HG03558 (cell line): ENCODE results near the gene ST13.
"Not testable (repeated sequence)": the region's sequence is repeated elsewhere in the genome, so short reads cannot be mapped to it uniquely, and the experiment has no call there.

ENCODE experiments used
- ATAC-seq: cut with Tn5 transposase; IDR thresholded peaks from one replicate; pipeline ENCODE4 v1.9.1; 2021; ENCODE audit warnings: moderate number of reproducible peaks; ENCODE audit not compliant: unreplicated experiment; ENCODE audit errors: extremely low read depth

Gene ST13

DNA sequence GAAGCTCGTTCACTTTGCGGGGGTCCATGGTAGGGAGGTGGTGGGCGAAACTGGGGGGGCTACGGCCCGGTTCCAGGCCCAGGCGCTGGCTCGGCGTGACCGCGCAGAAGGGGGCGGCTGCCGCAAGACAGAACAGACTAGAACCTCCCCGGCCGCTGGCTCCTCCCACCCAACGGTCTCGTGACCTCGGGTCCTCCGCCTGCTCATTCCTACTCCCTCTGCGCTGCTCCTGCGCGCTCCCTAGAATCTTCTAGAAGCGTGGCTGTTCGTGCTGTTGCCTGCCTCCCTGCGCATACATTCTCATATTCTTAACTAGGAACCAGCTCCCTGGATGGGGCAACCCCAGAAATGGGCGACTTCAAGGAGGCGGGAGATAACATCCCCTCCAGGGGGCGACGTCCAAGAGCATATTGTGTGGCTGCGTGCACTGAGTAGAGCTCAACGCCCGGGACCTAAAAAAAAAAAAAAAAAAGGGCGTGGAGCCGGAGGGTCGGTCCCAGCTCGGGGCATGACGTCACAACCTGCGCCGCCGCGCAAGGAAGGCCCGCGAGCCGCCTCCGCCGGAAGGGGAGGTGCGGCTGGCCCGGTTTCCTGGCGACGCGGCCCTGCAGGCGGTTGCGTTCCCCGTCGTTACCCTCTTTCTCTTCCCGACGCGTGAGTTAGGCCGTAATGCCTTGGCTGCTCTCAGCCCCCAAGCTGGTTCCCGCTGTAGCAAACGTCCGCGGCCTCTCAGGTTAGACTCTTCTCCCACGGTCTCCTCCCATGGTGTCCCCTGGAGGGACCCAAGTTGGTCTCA is at the start of gene ST13, which contains the start of gene XPNPEP3:
ST13 (minus strand) TSS at position 127 of the 796 bp plus-strand sequence; CDS start at position 28, 99 bp downstream.
XPNPEP3 (plus strand) TSS at position 636 of the 796 bp plus-strand sequence; CDS start at position 670, 34 bp downstream.
- ATAC-seq: peak; percentile 61

DNA sequence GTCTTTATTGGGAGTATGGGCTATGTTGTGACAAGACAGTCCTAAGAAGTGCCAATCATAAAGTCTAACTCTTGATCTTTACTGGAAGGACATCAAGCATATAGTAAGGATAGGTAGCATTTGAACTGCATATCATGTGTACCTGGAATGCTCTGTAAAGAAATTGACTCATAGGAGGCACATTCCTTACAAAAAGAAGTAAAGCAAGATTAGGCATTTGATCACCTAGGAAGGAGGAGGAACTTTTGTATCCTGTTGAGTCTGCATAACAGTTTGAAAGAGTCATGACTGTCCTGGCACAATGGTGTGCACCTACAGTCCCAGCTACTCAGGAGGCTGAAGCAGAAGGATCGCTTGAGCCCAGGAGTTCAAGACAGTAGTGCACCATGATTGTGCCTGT is 47.7 kb upstream of the ST13 start:
- no peak for ATAC-seq

DNA sequence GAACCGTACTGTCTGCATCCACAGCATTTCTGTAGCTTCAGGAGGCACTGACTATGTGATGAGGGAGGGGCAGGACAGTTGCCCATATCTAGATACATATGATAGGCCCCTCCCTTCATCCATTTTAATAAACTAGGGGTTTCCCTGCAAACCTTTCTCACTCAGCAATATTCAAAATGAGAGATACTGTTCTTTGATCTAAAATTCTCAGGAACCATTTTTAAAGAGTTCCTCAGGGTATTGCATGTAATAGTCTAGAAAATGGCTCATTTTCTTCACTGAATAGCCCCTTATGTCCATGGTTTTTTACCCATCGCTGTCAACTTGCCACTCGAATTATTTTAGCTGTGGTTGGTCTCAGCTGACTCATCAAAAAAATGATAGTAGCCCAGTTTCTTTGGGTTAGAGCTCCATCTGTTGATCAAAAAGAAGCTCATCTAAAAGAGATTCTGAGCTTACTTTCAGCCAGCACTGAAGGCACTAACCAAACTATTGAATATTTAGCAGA is 42.5 kb upstream of the ST13 start:
- no peak for ATAC-seq

DNA sequence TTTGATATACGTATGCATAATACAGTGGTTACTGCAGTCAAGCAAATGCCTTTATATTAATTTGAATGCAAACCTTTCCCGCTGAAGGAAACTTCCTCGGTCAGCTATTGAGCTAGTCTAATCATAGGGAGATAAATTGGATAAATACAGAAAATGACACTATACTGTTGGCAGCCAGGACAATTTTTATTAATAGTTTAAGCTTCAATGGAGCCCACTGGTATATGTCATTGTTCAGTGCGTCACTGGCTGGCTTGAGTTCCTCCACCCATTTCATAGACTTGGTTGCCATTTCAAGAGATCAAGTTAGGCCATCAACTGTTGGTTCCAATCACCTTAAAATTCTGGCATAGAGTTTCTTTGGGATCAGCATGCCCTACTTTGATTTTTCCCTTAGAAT is 38.0 kb upstream of the ST13 start:
- ATAC-seq: no peak

DNA sequence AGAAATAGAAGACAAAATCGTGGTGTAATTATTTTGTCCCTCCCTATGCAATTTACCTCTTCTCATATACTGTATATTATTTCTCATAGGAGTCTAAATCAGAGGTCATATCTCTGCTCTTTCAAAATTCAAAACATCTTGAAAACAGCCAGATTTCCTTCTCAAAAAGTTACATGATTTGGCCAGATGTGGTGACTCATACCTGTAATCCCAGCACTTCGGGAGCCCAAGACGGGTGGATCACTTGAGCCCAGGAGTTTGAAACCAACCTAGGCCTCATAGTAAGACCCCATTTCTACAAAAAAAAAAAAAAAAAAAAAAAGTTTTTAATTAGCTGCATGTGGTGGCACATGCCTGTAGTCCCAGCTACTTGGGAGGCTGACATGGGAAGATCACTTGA is 34.4 kb upstream of the ST13 start:
- no peak for ATAC-seq

DNA sequence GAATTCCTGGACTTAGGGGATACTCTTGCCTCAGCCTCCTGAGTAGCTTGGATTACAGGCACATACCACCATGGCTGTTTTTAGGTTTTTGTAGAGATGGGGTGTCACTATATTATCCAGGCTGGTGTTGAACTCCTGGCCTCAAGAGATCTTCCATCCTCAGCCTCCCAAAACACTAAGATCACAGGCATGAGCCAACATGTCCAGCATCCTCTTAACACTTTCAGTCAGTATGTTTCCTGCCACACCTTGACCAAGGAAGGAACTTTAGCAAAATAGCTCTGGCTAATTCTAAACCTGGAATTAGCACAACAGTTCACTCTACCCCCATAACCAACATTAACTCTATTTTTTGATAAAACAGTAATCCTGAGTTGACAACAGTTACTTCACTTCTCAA is 32.7 kb upstream of the ST13 start:
- ATAC-seq: no peak

DNA sequence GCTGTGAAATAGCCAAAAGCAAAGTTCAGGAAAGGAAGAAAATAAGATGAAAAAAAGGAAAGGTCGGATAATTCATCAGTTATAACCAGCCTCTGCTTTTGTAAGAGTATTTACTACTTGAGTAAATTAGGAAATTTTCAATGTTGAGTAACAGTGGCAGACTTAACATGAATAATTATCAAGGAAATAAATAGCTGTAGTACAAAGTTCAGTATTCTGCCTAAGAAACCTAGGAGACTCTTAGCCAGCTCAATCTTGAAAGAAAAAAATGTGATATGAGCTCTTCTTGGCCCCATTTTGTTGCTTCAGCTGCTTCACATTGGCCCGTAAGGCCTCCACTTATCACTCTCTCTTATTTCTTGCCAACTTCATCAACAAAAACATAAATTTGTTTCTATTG is 22.5 kb upstream of the ST13 start:
- ATAC-seq: no peak

DNA sequence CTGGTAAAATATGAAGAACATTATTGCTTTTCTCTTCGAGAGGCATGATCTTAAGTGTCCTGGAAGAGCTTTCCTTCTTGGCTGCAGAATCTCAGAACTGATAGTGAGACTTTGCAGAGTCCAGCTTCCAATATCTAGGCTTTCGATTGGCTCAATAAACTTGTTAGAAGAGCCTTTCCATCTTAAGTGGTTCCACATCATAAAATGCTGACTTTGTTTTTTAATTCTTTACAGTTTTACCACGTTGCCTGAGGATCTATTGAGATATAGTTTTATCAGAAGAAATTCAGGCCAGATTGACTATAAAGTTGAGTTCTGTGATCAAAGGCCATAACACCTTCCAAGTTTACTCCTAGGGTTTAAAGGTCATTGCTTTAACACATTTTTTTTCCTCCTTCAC is 21.0 kb upstream of the ST13 start:
- no peak for ATAC-seq

DNA sequence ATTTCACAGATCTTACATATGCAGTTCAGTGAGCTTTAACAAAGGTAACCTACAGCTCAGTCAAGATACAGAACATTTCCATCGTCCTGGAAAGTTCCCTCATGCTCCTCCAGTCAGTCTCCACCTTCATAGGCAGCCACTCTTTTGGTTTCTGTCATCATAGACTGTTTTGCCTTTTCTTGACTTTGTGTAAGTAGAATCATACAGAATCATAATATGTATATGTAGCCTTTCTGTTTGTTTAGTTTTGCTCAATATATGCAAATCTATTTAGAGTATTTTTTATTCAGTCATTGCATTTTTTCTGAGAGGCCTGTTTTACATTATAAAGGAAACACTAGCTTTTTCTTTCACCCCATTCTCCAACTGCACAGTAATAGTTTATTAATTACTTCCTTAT is 20.5 kb upstream of the ST13 start:
- no peak for ATAC-seq

DNA sequence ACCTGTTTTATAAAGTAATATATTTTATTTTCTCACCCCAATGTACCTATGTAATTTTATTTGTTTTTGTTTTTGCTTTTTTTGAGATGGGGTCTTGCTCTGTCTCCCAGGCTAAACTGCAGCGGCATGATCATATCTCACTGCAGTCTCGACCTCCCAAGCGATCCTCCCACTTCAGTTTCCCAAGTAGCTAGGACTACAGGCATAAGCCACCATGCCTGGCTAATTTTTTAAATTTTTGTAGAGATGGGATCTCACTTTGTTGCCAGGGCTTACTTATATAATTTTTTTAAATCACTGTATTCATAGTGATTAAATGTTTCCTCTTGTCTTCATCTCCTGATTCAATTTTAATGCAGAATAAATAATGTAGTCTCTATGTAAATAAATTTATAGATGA is 18.7 kb upstream of the ST13 start:
- no peak for ATAC-seq

DNA sequence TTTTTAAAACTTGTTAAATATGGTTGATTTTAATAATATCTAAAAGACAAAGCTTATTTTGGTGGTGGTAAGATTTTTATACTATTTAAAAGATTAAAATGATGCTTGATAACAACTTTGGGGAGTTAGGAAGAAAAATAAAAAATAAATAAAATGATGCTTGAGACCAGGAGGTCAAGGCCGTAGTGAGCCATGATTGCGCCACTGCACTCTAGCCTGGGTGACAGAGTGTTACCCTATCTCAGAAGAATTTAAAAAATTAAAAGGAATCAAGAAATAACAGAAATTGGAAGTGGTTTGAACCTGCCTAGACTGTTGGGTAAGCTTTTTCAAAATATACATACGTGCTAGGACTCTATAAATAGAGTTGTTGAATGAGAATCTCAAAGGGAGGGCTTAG is 17.6 kb upstream of the ST13 start:
- no peak for ATAC-seq

DNA sequence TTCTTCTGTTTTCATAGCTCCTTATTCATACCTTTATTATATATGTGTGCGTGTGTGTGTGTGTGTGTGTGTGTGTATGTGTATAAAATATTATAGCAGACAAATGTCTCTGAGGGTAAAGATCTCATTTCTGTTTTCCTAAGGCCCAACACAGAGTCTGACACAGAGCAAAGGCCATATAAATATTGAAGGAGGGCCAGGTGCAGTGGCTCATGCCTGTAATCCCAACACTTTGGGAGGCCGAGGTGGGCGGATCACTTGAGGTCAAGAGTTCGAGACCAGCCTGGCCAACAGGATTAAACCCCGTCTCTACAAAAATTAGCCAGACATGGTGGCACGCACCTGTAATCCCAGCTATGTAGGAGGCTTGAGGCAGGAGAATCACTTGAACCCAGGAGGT is 11.9 kb upstream of the ST13 start:
- ATAC-seq: not testable (repeated sequence)

DNA sequence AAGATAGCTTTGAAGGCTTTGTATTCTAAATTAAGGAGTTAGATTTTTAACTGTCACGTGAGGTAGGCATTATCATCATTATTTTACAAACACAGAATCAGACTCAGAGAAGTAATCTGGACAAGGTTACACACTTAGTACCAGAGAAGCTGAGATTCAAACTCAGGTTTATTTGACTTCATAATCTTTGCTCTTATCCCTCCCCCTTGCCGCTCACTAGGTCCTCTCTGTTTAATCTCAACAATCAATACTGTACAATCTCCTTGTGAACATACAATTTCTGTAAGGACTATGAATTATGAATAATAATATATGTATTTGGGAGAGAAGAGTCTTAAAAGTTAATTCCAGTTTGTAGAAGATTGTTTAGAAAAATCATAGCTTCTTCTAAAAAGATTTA is 10.7 kb upstream of the ST13 start:
- no peak for ATAC-seq

DNA sequence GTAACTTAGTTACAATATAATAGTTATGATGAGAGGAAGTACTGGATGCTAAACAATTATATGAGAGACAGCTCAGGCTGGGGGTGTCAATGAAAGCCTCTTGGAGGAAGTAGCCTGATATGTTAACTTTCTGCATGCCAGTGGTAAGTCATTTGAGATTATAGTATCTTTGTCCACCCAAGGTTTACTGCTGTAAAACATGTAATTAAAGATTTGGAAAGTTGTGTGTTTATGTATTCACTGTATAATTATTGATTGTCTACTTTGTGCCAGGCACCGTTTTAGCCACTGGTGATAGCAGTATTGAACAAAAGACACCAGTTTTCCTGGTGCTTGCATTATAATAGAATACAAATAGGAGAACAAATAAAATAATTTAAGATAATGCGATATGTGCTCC is 6.1 kb upstream of the ST13 start:
- no peak for ATAC-seq

DNA sequence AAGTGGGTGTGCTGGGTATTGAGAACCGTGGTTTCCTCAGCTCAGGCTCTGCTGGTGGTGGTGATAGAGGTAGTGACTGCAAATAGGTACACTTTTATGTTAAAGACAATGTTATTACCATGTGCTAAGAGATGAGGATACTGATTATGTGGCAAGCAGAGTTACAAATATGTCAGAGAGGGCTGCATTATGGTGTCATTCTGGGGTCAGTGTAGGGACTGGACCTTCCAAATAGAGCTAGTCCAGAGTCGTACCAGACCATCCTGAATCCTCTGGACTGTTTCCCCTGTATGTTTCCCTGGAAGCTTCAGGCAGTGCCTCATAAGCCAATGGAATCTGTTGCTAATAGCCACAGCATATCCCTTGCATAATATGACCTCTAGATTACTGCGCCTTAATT is 5.6 kb upstream of the ST13 start, which contains the start of gene DNAJB7:
DNAJB7 (minus strand) TSS at position 101 of the 400 bp plus-strand sequence. CDS start 119 bp downstream, outside the sequence.
- no peak for ATAC-seq

DNA sequence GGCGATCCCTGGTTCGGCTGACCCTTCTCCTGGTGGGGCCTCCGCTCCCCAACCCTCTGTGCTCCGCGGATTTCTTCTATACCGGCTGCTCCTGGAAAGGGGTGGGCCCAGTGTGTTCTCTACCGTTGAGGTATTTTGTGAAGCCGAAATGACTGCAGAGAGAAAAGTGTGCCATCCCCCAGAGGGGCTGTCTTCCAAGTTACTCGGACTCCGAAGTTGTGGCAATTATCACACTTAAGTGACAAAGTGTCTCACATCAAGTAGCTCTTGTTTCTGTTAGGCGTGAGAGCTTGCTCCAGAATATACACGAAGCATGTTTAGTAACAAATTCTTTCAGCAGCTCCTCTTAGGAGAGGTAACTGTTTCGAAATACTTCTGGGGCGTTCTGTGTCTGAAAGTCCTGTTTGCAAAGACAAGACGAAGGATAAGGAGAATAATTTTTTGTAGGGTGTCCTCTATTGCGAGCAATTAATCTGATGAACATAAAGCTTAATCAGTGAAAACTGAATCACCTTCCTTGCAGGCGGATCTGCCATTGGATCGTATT is 943 bp upstream of the ST13 start:
- no peak for ATAC-seq

DNA sequence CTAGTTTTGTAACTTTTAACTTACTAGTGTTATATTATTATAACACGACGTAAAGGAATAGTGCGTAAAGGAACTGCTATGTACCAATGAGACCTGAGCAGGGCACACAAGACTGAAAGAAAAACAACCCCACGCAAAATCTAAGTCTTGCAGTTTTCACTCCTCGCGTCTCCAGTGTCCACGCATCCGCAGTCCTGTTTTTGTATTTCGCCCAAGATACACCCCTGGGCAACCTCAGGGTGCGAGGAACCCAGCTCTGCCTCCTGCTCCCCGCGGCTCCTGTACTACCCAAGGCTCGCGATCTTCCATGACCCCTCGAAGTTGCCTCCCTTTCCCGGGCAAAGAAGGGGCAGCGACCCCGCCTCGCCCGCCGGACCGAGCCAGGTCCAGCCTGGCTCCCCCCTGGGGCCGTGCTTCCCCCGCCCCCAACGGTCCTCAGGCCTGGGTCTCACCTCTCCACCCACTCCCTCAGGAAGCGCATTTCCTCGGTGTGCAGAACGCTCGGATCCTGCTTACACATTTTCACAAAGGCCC is 393 bp downstream of the ST13 start:
- no peak for ATAC-seq

DNA sequence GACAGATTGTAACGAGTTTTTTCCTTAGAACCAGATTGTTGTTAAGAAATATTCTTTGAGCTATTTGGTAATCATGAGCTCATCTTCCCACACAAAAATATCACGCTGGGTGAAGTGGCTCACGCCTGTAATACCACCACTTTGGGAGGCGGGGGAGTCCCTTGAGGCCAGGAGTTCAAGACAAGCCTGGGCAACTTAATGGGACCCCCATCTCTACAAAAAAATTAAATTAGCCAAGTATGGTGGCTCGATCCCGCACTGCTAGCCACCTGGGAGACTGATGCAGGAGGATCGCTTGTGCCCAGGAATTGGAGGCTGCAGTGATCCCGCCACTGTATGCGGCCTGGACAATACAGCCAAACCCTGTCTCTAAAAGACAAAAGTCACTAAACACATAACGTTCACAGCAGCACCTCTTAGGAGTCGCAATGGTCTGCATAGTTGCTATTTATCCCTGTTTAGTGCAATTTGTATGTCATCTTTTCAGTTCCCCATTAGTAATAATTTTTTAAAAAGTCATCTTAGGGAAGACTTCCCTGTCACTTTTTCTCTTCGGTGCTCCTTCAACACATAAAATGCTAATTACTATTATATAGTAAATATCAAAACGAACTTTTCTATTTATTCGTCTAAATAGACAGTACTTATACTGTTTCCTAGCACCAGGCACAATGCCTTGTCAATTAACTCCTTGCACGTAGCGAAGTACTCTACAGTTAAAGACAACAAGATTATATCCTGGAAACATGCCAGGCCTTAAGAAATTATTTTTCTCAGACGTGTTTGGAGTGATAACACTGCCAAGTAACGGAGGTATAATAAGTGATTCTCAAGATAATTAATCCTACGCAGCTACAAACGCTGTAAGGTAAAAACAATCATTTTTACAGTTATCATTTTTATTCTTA is 1.1 kb downstream of the ST13 start:
- no peak for ATAC-seq

DNA sequence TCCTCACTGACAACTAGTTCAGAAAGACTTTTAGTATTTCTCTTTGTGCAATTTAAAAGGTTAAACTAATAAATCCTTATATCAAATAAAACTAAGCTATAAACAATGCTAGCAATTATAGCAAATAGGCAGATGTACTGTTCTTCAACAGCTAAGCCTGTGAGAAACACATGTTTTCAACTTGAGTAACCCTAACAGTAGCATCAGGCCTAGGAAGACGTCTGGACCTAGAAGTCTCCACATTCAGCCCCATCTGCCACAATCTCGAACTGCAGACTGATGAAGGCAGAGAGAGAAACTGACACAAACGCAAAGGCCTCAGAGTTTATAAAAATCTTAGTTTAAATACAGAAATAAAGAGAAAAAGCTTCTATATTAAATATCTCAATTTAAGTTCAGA is 2.5 kb downstream of the ST13 start:
- ATAC-seq: no peak

DNA sequence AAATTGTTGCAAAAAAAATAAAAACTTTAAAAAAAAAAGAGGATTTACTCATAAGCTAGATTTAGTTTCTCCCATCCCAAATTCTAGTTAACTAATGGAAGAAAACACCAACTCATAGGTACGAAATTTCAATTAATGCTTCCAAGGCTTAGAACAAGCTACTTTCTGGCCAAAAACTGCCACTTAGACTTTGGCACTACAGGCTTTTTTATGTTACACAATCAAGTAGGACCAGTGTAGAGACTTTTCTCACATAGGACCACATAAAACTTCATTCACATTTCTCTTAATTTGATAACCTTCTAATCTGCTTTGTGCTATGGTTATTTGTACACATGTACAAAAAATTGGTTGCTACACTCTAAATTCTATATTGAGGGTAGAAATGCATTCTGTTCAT is 3.1 kb downstream of the ST13 start:
- no peak for ATAC-seq
